DND-41 (cell line): ENCODE results near the gene C10orf88.

Experiments
- ATAC-seq: fragments of 200-7000 bp; cut with Tn5 transposase; 3 replicates; pipeline ENCODE4 v1.9.1; 2021; ENCODE audit warnings: low read depth; ENCODE audit not compliant: insufficient read depth
- DNase-seq: peaks from one replicate; pipeline ENCODE4 v3.0.0-alpha.2; 2020
- H2AFZ ChIP-seq: 2 replicates; pipeline ENCODE4 v1.6.0; 2012; ENCODE audit warnings: low read depth, low read length
- H3K27ac ChIP-seq: 2 replicates; pipeline ENCODE4 v1.5.1; 2012; ENCODE audit warnings: low read length, inconsistent platforms
- H3K27me3 ChIP-seq: fragments of 200-600 bp; sonication (generic); 2 replicates; pipeline ENCODE4 v1.6.0; 2012; ENCODE audit warnings: low read length, mild to moderate bottlenecking, inconsistent platforms; ENCODE audit not compliant: insufficient read depth, poor library complexity
- H3K36me3 ChIP-seq: 2 replicates; pipeline ENCODE4 v1.5.1; 2012; ENCODE audit warnings: low read length, inconsistent platforms; ENCODE audit not compliant: insufficient read depth
- H3K4me1 ChIP-seq: 2 replicates; pipeline ENCODE4 v1.5.1; 2012; ENCODE audit warnings: mild to moderate bottlenecking, low read length; ENCODE audit not compliant: insufficient read depth
- H3K4me2 ChIP-seq: 2 replicates; pipeline ENCODE4 v1.6.0; 2012; ENCODE audit warnings: mild to moderate bottlenecking, moderate library complexity, low read length, inconsistent platforms; ENCODE audit not compliant: insufficient read depth
- H3K4me3 ChIP-seq, 2 experiments: fragments of 200-600 bp in 1 of 2; shearing (Covaris generic) in 1 of 2; 2 replicates each; pipeline ENCODE4 v1.5.1; 2012 to 2016; ENCODE audit warnings: inconsistent platforms in 2 of 2, low read length in 2 of 2, mild to moderate bottlenecking in 2 of 2, low read depth in 1 of 2, moderate library complexity in 1 of 2
- H3K79me2 ChIP-seq: 2 replicates; pipeline ENCODE4 v1.6.0; 2012; ENCODE audit warnings: low read length, inconsistent platforms; ENCODE audit not compliant: insufficient read depth
- H3K9ac ChIP-seq: 2 replicates; pipeline ENCODE4 v1.6.0; 2012; ENCODE audit warnings: low read depth, mild to moderate bottlenecking, inconsistent platforms, low read length, moderate library complexity
- H3K9me3 ChIP-seq: 2 replicates; pipeline ENCODE4 v1.5.1; 2012; ENCODE audit warnings: low read length, moderate library complexity, mild to moderate bottlenecking, inconsistent platforms; ENCODE audit not compliant: insufficient read depth, severe bottlenecking
- H4K20me1 ChIP-seq: 2 replicates; pipeline ENCODE4 v1.6.0; 2012; ENCODE audit warnings: low read length; ENCODE audit not compliant: insufficient read depth
- EZH2 ChIP-seq: IDR thresholded peaks from 3 replicates; pipeline ENCODE4 v1.6.1; 2012; ENCODE audit warnings: borderline replicate concordance, low read depth, mild to moderate bottlenecking, moderate library complexity, low read length, inconsistent platforms; ENCODE audit not compliant: severe bottlenecking
- TF ChIP-seq, protein P1 (sequence below): IDR thresholded peaks from 2 replicates; pipeline ENCODE4 v1.5.1; 2012; ENCODE audit warnings: borderline replicate concordance, low read length, moderate library complexity, mild to moderate bottlenecking; ENCODE audit not compliant: poor library complexity, severe bottlenecking; ENCODE audit errors: extremely low read depth

The C10orf88 gene

GRCh38 chr10:122997864-122998263 is 43.8 kb upstream of the C10orf88 start:
- Histone ChIP-seq H3K36me3 (peaks cover 48% of the 10 kb centered on the region), H3K4me2 (no peak overlapping the region)

DNA sequence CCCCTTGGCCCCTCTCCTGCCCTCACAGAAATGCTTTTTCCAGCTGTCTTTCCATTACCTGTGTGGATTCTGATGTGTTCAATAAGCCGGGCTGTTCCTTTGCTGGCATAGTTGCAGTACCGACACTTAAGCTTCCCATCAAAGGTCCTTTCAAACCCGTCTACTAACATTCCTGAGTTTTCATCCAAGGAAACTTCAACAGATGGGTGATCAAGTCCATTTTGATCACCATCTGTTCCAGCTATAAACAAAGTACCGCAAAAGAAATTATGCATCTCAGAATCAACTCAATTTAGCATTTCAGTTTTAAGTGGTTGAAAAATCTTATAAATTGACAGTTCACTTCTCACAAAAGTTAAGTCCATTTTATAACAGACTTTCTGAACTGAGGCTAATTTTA is 41.9 kb upstream of the C10orf88 start:
- Histone ChIP-seq H3K9me3 (no peaks in the 10 kb centered on the region), H3K27me3 (no peaks in the 10 kb centered on the region), H2AFZ (no peak overlapping the region), H3K4me1 (no peaks in the 10 kb centered on the region), H3K4me2 (no peak overlapping the region), H3K9ac (no peak overlapping the region), H3K27ac (no peak overlapping the region), H3K79me2 (peaks cover 36% of the 10 kb centered on the region), H3K36me3 (peaks cover 59% of the 10 kb centered on the region), H3K4me3 (no peak overlapping the region), H4K20me1 (peaks cover 10% of the 10 kb centered on the region; the same call in 1 of the 2 replicates)
- no peak for TF ChIP-seq EZH2
- TF ChIP-seq, protein P1, sequence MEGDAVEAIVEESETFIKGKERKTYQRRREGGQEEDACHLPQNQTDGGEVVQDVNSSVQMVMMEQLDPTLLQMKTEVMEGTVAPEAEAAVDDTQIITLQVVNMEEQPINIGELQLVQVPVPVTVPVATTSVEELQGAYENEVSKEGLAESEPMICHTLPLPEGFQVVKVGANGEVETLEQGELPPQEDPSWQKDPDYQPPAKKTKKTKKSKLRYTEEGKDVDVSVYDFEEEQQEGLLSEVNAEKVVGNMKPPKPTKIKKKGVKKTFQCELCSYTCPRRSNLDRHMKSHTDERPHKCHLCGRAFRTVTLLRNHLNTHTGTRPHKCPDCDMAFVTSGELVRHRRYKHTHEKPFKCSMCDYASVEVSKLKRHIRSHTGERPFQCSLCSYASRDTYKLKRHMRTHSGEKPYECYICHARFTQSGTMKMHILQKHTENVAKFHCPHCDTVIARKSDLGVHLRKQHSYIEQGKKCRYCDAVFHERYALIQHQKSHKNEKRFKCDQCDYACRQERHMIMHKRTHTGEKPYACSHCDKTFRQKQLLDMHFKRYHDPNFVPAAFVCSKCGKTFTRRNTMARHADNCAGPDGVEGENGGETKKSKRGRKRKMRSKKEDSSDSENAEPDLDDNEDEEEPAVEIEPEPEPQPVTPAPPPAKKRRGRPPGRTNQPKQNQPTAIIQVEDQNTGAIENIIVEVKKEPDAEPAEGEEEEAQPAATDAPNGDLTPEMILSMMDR = no peak
- ATAC-seq = no peak
- DNase-seq = no peak

More at GRCh38 chr10:122997864-122998263, 43.8 kb upstream of the C10orf88 start:
- no peak for ATAC-seq
- Histone ChIP-seq H3K4me3 (no peak overlapping the region), H3K79me2 (peaks cover 54% of the 10 kb centered on the region), H3K4me1 (no peaks in the 10 kb centered on the region), H3K9ac (no peak overlapping the region), H4K20me1 (peaks cover 10% of the 10 kb centered on the region; the same call in 1 of the 2 replicates), H3K27me3 (no peaks in the 10 kb centered on the region), H2AFZ (no peak overlapping the region), H3K9me3 (no peaks in the 10 kb centered on the region), H3K27ac (no peak overlapping the region)
- no peak for DNase-seq
- TF ChIP-seq EZH2 = no peak
- TF ChIP-seq, protein P1 = no peak

DNA sequence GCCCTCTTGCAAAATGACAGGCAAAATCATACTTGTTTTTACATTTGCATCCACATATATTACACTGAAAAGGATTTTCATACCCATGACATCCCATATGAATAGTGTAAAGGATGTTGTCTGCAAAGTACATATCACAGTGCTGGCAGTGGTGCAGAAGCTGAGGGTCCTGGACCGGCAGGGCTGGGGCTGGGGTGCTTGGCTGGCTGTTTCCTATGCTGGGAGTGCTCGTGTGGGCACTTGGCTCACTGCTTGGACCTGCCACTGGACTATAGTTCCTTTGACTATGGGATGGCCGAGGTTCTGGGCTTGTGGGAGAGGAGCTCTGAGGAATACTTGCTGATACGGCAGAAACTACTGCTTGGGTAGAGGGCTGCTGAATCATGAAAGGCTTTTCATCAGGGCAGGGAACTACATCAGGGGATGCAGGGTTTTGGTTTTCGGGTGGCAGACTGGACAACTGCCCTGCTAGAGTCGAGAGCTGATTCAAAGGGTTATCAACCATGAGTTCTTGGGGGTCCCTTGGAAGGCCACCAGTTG is 39.8 kb upstream of the C10orf88 start:
- H3K79me2 ChIP-seq = peaks cover 15% of the 10 kb centered on the region
- H3K4me1 ChIP-seq = no peaks in the 10 kb centered on the region
- no peak overlapping the region for H2AFZ ChIP-seq
- no peak overlapping the region for H3K9ac ChIP-seq
- ATAC-seq = no peak
- H3K4me2 ChIP-seq = no peak overlapping the region
- H3K4me3 ChIP-seq = no peak overlapping the region
- H3K27me3 ChIP-seq = no peaks in the 10 kb centered on the region
- TF ChIP-seq EZH2 = no peak
- TF ChIP-seq, protein P1 = no peak
- peaks cover 66% of the 10 kb centered on the region for H3K36me3 ChIP-seq
- DNase-seq = no peak
- H3K27ac ChIP-seq = no peak overlapping the region
- H4K20me1 ChIP-seq = peaks cover 7% of the 10 kb centered on the region; the same call in 1 of the 2 replicates
- no peaks in the 10 kb centered on the region for H3K9me3 ChIP-seq
